ENCODE data around the gene PGRMC2. TPM values are rescaled to one million over a fixed set of nuclear protein-coding genes. Genes with fewer than 3 reads are reported as not detected.
"Not testable (repeated sequence)": the region's sequence is repeated elsewhere in the genome, so short reads cannot be mapped to it uniquely, and the experiment has no call there.

Gene PGRMC2
- polyA plus RNA-seq, 3 donors: 121 to 137 (median 129) TPM

GRCh38 chr4:128275346-128275745 lies 12.3 kb downstream of the PGRMC2 start:
- no peak for DNase-seq (ENCODE audit: low read depth in 3 of 3, low spot score in 2 of 3)

DNA sequence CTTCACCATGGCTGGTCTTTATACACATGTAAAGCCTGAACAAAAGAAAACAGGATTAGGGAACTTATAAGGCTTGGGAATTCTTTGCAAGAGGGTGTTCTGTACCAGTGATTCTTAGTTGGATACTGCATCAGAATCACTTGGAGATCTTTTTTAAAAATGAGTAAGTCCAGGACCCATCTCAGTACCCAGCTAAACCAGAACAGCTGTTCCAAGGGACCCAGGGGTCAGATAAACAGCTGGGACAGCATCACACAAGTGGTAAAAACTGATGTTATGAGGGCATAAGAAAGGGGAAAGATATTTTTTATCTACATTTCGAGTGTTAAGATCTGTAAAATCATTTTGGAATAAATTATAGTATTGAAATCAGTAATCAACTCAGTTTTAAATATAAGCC lies 16.1 kb downstream of the PGRMC2 start:
- DNase-seq (ENCODE audit: low read depth in 3 of 3, low spot score in 2 of 3): no peak

DNA sequence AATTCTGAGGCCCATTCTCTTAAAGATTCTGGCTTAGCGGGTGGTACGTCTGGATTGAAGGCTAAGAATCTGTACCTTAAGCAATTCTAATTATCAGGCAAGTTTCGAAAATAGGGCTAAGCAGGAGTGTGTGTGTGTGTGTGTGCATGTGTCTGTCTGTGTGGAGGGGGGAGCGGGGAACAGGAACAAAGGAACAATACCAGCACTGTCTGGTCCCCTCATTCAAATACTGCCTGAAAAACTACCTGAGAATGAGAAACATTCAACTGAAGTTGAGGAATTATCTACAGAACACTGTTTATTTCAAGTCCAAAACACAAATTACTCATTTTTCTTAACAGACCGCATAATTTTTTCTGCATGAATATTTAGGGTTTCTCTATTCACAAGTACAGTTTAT lies 18.6 kb downstream of the PGRMC2 start:
- no peak for DNase-seq (ENCODE audit: low read depth in 3 of 3, low spot score in 2 of 3)

DNA sequence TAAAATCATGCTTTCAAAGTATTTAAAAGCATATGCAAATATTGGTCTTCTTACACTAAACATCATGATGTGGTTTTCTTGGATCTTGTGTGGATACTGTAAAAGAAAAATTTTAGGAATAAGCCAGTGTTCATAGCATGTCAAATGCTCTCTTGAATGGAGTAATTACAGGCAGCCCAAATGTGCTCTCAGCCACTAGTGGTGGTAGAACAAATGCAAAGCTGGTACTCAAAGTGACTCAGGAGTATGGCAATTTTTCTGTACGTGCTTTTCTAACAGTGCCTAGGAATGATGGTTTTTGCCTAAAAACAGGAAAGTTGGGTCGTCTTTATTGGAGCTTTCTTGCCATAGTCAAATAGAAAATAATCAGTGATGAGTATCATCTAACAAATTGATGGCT lies 19.9 kb downstream of the PGRMC2 start:
- DNase-seq (ENCODE audit: low read depth in 3 of 3, low spot score in 2 of 3): no peak

DNA sequence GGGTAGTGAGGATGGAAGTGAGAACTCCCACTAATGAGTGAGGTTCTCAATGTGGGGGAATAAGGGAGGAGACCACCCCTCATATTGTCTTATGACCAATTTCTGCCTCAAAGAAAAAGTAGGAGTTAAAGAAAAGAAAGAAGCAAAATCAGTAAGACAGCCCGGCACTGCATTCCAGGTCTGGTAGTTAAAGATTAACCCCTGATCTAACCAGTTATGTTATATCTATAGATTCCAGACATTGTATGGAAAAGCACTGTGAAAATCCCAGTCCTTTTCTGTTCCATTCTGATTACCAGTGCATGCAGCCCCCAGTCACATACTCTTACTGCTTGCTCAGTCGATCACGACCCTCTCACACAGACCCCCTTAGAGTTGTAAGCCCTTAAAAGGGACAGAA lies 20.4 kb downstream of the PGRMC2 start:
- not testable (repeated sequence) for DNase-seq (ENCODE audit: low read depth in 3 of 3, low spot score in 2 of 3)

- not testable (repeated sequence) for DNase-seq (ENCODE audit: low read depth in 3 of 3, low spot score in 2 of 3)
Measured at GRCh38 chr4:128265550-128265949, 22.1 kb downstream of the PGRMC2 start.

GRCh38 chr4:128259889-128260288 lies 27.7 kb downstream of the PGRMC2 start:
- not testable (repeated sequence) for DNase-seq (ENCODE audit: low read depth in 3 of 3, low spot score in 2 of 3)

- DNase-seq (ENCODE audit: low read depth in 3 of 3, low spot score in 2 of 3): not testable (repeated sequence)
Measured at GRCh38 chr4:128258166-128258565, 29.4 kb downstream of the PGRMC2 start.

DNA sequence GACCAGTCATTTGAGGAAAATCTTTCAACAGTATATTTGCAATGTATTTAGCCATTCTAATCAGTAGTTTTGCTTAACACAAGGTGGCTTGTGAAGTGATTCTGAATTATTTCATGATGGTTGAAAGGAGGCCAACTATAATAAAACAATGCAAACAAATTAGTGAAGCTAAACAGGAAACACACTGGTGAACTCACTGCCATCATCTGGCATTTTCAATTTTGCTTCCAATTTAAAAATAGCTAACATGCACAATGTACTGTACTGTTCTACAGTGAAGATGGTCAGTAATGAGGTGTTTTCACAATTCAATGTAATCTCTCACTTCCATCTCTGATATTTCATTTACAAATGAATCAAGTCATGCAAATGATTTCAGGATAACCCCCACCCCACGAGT lies 31.1 kb downstream of the PGRMC2 start:
- no peak for DNase-seq (ENCODE audit: low read depth in 3 of 3, low spot score in 2 of 3)

DNA sequence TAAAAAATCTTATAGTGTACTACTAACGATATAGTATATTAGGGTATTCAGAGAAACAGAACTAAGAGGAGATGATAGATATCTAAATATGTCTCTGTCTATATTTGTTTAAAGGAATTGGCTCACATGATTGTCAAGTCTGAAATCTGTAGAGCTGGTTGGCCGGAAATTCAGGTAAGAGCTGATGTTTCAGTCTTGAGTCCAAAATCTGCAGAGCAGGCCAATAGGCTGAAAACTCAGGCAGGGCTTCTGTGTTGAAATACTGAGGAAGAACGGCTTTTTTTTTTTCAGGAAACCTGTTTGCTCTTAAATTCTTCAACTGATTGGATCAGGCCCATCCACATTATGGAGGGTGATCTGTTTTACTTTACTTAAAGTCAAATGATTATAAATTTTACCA lies 31.7 kb downstream of the PGRMC2 start:
- DNase-seq (ENCODE audit: low read depth in 3 of 3, low spot score in 2 of 3): no peak

- DNase-seq (ENCODE audit: low read depth in 3 of 3, low spot score in 2 of 3): no peak
Measured at GRCh38 chr4:128249787-128250668, 37.6 kb downstream of the PGRMC2 start.

GRCh38 chr4:128247906-128248305 lies 39.7 kb downstream of the PGRMC2 start:
- no peak for DNase-seq (ENCODE audit: low read depth in 3 of 3, low spot score in 2 of 3)

DNA sequence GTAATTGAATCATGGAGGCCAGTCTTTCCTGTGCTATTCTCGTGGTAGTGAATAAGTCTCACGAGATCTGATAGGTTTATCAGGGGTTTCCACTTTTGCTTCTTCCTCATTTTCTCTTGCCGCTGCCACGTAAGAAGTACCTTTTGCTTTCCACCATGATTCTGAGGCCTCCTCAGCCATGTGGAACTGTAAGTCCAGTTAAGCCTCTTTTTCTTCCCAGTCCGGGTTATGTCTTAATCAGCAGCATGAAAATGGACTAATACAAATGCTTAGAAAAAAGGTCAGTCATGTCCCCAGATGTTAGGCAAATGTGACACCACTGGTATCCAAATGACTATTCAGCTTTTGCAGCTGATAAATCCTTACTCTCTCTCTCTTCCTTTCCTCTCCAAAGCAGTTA lies 42.2 kb downstream of the PGRMC2 start:
- DNase-seq (ENCODE audit: low read depth in 3 of 3, low spot score in 2 of 3): not testable (repeated sequence)

DNA sequence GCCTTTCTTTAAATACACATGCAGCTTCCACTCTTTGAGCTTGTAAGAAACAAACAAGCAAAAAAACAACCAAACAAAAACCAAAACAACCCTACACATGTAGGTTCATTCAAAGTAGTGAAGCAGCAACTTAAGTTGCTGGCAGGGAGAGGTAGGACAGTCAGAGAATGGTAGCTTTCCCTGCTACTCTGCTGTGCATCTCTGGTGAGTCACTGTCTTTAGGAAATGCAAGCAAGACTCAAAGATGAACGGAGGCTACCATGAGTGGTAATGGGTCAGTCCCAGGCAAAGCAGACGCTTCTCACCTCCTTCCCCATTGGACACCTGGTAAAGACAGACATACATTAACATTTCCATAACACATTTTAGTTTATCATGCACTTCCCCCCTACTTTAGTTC lies 43.2 kb downstream of the PGRMC2 start:
- no peak for DNase-seq (ENCODE audit: low read depth in 3 of 3, low spot score in 2 of 3)

DNA sequence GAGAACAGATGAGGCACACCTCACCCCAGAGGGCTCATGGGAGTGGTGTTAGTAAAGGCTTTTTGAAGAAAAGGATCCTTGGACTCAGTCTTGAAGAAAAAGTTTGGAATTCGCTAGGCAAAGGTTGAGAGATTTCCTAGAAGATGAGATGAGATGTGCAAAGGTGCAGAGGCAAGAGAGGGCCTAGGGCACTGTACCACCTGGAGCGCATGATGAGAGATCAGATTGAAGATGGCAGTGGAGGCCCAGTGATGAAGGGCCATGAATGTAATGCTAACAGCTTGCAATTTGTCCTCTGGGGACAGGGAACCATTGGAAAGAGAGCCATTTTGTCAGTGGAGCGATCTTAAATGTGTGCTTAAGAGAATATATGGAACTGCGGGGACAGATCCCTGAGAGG lies 45.0 kb downstream of the PGRMC2 start:
- no peak for DNase-seq (ENCODE audit: low read depth in 3 of 3, low spot score in 2 of 3)

GRCh38 chr4:128241981-128242380 lies 45.6 kb downstream of the PGRMC2 start:
- no peak for DNase-seq (ENCODE audit: low read depth in 3 of 3, low spot score in 2 of 3)

- DNase-seq (ENCODE audit: low read depth in 3 of 3, low spot score in 2 of 3): no peak
Measured at GRCh38 chr4:128241425-128241913, 46.1 kb downstream of the PGRMC2 start.

DNA sequence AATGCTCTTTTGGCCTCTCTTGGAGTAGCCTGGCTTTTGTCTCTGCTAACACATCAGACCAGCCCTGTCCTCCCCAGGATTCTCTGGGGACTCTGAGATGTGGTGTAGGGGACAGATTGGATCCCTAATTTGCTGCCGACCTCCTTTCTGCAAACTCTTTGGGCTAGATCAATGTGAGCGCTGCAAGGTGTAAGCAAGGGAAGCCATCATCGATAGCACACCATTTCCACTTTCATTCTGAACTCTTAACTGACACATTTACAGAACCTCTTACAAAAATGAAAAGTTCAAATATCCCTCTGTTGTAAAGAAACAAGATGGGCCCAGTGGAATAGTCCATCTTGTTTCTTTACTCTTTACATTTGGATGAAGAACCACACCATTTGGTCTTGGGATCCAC lies 46.6 kb downstream of the PGRMC2 start:
- no peak for DNase-seq (ENCODE audit: low read depth in 3 of 3, low spot score in 2 of 3)

DNA sequence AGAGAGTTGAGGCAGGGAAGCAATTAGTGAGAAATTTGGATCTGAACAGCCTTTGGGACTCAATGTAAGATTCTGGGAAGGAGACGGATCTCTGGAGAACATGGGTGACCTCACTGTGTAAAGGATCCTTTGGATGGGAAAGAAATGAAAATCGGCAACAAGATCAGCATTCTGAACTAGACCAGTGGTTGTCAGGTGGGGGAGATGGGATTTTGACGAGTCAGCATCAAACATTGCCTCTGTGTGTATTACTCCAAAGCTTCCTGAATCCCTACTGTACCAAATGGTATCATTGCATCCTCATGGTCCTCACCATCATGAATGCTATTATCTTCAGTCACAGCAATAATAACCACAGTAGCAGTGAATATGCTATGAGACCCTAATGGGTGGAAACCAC lies 52.8 kb downstream of the PGRMC2 start:
- no peak for DNase-seq (ENCODE audit: low read depth in 3 of 3, low spot score in 2 of 3)

DNA sequence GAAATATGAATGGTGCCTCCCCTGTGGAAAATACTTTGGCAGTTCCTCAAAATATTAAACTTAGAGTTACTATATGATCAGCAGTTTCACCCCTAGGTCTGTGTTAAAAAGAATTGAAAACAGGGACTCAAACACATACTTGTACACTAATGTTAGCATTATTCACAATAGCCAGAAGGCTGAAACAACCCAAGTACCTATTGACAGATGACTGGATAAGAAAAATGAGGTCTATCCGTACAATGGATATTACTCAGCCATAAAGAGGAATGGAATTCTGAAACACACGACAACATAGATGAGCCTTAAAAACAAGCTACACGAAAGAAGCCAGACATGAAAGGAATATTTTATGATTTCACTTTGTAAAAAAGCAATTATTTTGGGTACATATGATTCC lies 54.9 kb downstream of the PGRMC2 start:
- DNase-seq (ENCODE audit: low read depth in 3 of 3, low spot score in 2 of 3): no peak

DNA sequence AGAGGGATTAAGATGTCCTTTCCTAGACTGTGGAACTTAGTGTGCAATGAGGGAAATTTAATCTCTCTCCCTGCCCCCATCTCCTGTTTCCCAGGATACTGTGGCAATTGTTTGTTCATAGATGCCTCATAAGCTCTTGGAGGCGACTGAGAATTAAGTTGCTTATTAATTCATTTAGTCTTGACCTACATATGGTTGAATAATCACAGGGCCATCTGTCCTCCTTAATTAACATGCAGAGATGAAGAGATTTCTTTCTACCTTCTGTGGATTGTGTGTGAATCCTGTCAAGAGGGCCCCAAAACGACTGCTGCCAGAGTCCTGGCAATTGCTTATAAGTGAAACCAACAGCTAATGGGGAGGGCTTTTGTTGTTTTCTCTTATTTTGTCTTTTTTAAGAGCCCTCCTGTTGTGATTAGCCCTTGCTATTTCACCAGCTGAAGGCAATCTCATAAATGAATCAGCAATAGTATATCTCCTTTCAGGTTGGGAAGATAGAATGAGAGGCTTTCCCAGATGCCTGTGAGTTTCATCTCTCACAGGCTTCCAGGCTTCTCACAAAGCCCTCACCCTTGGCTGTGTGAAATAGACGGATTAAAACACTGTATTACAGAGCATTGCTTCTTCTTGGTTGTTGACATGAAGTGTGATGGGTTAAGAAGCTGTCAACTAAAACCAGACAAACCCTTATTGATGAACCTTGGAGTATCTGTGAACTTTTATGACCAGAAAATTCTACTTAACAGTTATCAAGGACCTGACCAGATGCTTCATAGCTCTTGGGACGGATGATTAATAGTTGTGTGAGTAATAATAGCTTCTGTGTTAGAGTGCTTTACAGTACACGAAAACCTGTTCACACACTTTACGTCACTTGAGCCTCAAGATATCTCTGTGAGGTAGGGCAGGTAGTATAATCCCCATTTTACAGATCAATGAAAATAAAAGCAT lies 58.5 kb downstream of the PGRMC2 start:
- DNase-seq (ENCODE audit: low read depth in 3 of 3, low spot score in 2 of 3): no peak
